Choroid plexus epithelial cell (primary cell): Measurements from ENCODE around the gene TENT4A.

Source experiments
- DNase-seq: peaks from one replicate; pipeline ENCODE4 v3.0.0-alpha.2; 2010; ENCODE audit warnings: low read depth
- H3K4me3 ChIP-seq: 2 replicates; pipeline ENCODE4 v1.5.1; 2011; ENCODE audit warnings: low read depth, mild to moderate bottlenecking, control low read depth, low read length, moderate library complexity
- CTCF ChIP-seq: conservative IDR thresholded peaks from 2 replicates; pipeline ENCODE4 v1.5.1; 2011; ENCODE audit warnings: low read depth, mild to moderate bottlenecking, control low read depth, inconsistent platforms, low read length, moderate library complexity

The TENT4A gene

GRCh38 chr5:6736524-6737042 lies 23.4 kb downstream of the TENT4A start:
- DNase-seq = no peak
- H3K4me3 ChIP-seq = no peak overlapping the region
- no peak for TF ChIP-seq CTCF

- H3K4me3 ChIP-seq = no peak overlapping the region
- no peak for DNase-seq
- TF ChIP-seq CTCF = no peak
Measured at GRCh38 chr5:6737043-6737941, 24.1 kb downstream of the TENT4A start.

DNA sequence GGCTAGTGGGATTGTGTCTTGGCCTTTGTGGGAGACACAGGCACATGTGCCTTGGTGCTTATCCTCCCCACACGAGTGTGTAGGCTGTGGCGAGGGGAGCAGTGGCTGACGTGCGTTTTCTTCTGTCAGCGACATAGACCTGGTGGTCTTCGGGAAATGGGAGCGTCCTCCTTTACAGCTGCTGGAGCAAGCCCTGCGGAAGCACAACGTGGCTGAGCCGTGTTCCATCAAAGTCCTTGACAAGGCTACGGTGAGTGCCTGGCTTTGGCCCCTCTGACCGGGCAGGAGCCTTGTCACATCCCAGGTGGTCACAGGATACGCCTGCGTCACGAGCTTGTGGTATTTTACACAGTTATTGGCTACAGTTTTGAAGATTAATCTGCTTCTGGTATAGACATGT lies 26.4 kb downstream of the TENT4A start:
- H3K4me3 ChIP-seq = no peak overlapping the region
- DNase-seq = no peak
- TF ChIP-seq CTCF = no peak

- no peak for TF ChIP-seq CTCF
- no peak overlapping the region for H3K4me3 ChIP-seq
- DNase-seq = no peak
Measured at GRCh38 chr5:6740586-6741150, 27.4 kb downstream of the TENT4A start.

DNA sequence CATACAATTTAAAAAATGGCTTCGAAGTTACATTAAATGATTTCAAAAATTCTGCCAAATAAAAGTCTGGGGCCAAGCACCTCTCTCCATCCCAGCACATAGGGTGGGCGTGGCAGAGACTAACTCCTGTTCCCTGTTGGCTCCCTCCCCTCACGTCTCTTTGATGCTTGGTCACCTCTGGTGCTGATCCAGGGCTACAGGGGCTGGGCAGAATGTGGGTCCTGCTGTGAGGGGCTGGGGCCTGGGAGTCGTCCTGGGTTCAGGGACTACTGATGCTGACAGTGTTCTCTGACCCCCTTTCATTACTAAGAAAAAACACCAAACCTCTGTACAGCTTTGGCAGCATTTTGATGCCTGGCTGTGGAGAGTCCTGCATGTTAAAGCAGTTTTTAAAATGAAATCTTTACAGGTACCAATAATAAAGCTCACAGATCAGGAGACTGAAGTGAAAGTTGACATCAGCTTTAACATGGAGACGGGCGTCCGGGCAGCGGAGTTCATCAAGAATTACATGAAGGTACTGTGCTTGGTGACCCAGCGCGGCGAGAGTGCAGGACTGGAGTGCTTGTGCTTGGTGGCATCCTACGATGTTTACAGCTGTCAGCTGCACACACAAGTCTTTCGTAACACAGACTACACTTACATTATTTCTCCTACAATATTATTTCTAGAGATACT lies 29.0 kb downstream of the TENT4A start:
- no peak overlapping the region for H3K4me3 ChIP-seq
- no peak for DNase-seq
- no peak for TF ChIP-seq CTCF

DNA sequence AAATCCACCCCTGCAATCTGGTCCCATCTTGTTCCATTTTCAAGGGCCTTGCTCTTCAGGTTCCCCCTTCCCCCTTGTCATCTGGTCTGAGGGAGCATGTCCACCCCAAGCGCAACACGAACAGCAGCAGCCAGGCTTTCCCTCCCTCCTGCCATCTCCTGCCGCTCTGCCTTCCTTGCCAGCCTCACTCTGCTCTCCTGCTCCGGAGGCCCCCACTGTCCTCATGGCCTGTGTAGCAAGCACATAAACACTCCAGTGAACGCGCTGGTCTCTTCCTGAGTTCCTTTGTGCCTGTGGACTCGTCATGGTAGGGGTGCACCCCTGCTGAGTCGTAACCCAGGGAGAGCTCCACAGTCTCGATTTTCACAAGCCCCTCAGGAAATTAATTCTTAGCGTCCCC lies 29.9 kb downstream of the TENT4A start:
- no peak for TF ChIP-seq CTCF
- no peak overlapping the region for H3K4me3 ChIP-seq
- peak; percentile 41 for DNase-seq
